GM21367 (cell line): Measurements from ENCODE around the gene TMC2.
A peak's percentile ranks its signal among the peaks of the same experiment; 100 is the strongest.
"Not testable (repeated sequence)": the region's sequence is repeated elsewhere in the genome, so short reads cannot be mapped to it uniquely, and the experiment has no call there.

Experiments used
- ATAC-seq: cut with Tn5 transposase; IDR thresholded peaks from one replicate; pipeline ENCODE4 v1.9.1; 2021; ENCODE audit not compliant: unreplicated experiment

TMC2 gene

DNA sequence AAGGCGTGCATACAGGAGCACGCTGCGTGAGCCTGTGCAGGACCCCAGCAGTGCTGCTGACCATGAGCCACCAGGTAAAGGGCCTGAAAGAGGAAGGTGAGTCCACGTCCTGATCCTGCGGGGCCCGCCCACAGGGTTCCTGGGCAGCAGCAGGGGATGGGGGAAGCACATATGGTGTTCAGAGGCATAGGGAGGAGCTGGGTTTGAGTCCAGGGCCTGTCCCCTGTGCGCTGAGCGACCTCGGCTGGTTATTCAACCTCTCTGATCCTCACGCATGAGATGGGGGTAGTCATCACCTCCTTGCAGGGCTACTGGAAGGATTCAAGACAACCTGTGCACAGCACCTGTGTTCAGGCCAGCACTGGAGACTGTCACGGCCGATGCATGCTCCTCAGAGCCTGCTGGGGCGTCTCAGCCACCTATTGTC, at the start of gene TMC2:
TMC2 (plus strand) TSS at position 14 of the 427 bp plus-strand sequence; CDS start at position 63, 49 bp downstream.
- no peak for ATAC-seq

- not testable (repeated sequence) for ATAC-seq
These were observed 33.5 kb upstream of the TMC2 start for GRCh38 chr20:2502808-2503384.

DNA sequence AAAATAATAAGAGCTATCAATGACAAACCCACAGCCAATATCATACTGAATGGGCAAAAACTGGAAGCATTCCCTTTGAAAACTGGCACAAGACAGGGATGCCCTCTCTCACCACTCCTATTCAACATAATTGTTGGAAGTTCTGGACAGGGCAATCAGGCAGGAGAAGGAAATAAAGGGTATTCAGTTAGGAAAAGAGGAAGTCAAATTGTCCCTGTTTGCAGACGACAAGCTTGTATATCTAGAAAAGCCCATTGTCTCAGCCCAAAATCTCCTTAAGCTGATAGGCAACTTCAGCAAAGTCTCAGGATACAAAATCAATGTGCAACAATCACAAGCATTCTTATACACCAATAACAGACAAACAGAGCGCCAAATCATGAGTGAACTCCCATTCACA, 31.6 kb upstream of the TMC2 start:
- ATAC-seq = not testable (repeated sequence)

GRCh38 chr20:2506426-2506825, 29.9 kb upstream of the TMC2 start:
- not testable (repeated sequence) for ATAC-seq

DNA sequence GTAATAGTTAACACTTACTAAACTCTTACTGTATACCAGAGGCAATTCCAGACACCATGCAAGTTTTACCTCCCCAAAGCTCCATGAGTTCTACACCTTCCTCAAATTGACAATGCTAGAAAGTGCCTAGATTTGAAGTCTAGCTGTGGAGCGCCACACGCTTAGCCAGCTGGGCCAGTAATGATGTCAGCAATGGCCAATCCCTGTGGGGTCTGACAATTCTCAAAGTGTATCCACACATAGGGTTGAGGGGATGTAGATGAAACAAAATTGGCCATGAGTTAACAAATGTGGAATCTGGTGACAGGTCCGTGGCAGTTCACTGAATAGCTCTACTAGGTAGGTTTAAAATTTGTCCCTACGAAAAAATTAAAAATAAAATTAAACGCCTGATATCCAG, 28.9 kb upstream of the TMC2 start:
- ATAC-seq = no peak

GRCh38 chr20:2507875-2508630, 28.3 kb upstream of the TMC2 start:
- no peak for ATAC-seq

DNA sequence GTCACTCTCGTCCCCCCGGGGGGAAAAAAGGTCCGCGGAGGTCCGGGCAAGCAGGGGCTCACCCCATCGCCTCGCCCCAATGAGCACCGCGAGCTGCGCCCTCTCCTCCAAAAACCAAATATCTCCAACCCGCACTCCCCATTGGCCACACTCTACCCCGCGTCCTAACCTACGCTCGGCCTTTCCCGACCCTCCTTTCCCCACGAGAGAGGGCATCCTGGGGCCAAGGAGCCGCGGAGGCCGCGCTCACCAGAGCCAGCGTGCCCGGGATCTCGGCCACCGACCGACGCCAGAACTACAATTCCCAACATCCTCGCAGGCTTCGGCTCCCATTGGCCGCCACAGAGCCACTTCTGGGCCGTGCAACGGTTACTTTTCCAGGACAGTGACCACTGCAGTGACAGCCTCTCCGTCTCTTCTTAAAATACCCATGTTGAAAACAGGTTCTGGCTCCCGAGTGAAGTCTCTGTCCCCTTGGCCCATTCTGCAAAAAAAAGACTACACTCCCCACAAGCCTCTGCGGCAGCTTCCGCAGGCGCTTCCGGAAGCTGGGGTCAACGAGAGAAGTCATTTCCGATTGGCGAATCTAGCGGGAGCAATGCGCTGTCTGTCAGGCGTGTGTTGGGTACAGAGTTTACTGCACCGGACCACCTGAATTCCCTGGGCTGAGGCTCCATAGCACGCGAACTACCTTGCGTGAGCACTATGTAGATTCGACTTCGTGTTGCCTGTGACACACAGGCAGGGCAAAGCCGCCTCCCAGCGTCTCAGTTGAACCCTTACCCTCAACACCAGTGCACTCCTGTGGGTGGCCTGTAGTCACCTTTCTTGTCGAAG, 27.5 kb upstream of the TMC2 start, which contains the start of gene ZNF343:
ZNF343 (minus strand) TSS at position 285 of the 837 bp plus-strand sequence. CDS start 15,020 bp downstream, outside the sequence.
- peak; percentile 92 for ATAC-seq

DNA sequence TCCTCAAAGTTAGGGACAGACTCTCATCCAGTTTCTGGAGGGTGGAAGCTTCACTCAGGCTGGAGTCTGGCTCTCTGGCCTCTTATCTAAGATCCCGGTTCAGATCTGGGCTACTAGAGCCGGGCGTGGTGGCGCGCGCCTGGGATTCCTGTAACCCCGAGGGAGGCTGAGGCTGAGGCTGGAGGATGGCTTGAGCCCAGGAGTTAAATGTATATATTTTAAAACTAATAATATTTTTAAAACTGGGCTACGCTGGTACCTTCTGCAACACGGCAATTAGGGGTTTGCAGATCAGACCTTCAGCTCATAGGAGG, 26.9 kb upstream of the TMC2 start:
- no peak for ATAC-seq

DNA sequence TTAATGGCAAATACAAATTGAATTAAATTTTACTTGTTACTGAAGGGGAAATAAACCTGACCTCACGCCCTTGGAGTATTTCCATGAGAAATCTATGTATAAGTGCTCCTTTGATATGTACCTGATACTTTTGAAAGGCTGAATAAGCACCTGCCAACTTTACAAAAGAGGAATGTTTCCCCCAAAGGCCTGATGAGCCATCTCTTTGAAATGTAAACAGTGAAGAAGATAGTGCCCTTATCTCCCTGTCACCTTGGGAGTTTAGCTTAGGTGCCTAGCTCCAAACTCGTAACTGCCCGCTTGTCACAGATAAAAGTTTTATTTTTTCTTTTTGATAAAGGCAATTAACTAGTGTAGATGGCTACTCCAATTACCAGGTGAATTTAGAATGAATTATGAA, 26.6 kb upstream of the TMC2 start:
- no peak for ATAC-seq

DNA sequence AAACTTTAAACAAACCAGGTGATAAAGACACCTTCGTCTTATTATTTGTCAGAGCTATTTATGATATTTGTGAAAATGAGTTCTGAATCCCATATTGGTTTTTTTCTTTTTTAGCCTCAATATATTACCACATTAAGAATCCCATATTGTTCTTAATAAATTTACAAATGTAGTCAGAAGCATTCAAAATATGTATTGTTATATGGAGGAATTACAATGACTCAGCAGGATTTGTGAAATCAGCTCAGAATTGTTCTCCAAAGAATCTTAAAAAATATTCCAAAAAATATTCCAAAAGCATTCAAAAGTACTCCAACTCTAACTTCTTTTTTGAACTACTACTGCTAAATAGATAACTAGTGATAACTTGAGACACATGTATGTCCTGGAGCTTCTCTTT, 21.2 kb upstream of the TMC2 start:
- no peak for ATAC-seq

DNA sequence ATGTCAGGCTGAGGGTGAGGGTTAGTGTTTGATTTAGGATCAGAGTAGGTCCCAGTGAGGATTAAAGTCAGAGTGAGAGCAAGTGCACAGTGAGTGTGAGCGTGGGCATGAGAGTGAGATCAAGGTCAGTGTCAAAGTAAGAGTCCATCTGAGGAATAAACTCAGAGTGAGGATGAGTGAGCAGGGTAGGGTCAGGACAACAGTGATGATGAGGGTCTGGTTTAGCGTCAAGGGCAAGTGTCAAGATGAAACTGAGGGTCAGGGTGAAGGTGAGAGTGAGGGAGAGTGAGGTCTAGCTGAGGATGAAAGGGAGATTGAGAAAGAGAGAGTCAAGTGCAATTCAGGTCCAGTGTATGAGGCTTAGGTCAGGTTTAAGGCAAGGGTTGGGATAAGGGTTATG, 20.0 kb upstream of the TMC2 start:
- ATAC-seq = no peak

- ATAC-seq = no peak
These were observed 18.3 kb upstream of the TMC2 start for GRCh38 chr20:2518096-2518495.

GRCh38 chr20:2518558-2518957, 17.8 kb upstream of the TMC2 start:
- ATAC-seq = no peak

GRCh38 chr20:2519115-2519809, 17.1 kb upstream of the TMC2 start:
- ATAC-seq = no peak

- ATAC-seq = no peak
These were observed 15.8 kb upstream of the TMC2 start for GRCh38 chr20:2520617-2521016.

DNA sequence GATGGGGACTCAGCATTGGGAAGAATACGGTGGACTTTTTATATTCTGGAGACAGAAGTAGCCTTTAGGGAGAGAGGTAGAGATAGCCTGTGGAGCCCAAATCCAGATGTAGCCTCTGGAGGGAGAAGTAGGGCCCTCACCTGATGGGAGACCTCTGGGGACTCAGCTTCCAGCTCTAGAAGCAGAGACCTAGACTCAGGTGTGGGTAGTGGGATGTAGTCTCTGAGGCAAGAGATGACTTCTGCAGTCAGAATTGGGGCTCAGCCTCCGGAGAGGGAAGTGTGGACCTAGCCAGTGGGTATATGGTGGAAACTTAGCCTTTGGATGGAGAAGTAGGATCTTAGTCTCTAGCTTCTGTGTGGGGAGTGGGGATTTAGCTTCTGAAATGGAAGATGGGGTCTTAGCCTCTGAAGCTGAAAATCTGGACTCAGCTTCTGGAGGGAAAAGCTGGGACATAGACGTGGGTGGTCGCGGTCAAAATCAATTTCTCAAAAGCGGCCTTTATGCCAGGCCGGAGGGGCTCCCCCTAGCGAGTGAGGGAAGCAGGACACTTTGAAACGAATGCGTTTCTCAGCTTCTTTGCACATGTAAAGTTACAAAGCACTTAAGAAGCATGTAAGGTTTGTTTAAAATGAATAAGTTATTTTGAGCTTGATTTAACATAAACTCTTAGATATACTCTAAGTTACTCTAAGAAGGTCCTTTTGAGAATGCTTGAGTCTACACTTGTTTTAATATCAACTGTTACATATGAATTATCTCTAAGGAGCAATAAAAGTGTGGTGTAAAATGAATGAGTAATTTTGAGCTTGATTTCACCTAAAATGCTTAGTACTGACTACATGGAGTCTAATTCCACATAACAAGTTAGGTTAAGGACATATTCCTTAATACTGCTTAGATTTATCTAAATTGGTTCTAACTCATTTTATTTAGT, 14.7 kb upstream of the TMC2 start:
- ATAC-seq = no peak

GRCh38 chr20:2522826-2523429, 13.4 kb upstream of the TMC2 start:
- ATAC-seq = not testable (repeated sequence)

DNA sequence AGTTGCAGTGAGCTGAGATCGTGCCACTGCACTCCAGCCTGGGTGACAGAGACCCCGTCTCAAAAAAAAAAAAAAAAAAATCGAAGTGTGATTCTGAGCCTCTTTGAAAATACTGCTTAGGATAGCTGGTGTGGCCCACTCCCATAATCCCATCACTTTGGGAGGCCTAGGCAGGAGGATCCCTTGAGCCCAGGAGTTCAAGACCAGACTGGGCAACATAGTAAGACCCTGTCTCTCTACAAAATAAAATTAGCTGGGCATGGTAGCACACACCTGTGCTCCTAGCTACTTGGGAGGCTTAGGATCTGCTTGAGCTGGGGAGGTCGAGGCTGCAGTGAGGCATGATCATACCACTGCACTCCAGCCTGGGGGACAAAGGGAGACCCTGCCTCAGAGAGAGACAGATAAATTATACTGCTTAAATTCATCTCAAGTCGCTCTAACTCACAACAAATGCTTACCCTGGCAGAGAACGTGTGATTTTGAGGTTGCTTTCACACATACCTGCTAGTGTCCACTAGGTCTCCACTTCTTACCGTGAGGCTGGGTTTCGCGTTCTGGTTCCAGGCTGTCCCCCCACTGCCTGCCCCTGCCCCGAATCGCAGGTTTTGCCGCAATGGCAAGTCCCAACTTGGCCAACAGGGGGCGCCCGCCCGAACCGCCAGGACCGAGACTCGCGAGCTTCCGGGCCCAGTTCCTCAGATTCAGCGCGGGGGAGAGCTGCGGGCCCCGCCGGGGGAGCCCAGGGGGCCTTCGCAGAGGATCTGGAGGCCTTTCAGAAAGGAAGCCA, 12.3 kb upstream of the TMC2 start:
- no peak for ATAC-seq
